Glutamatergic neuron (in vitro differentiated cells): Measurements from ENCODE around the gene PRSS1. TPM values are rescaled to one million over a fixed set of nuclear protein-coding genes. Genes with fewer than 3 reads are reported as not detected.

Experiments used
- DNase-seq: peaks from one replicate; pipeline ENCODE4 v3.0.0; 2022
- H3K27ac Mint-ChIP-seq: one replicate; pipeline ENCODE4 v1.8.0; 2020; ENCODE audit warnings: mild to moderate bottlenecking, mixed read lengths, inconsistent platforms; ENCODE audit not compliant: unreplicated experiment
- H3K27me3 Mint-ChIP-seq: one replicate; pipeline ENCODE4 v1.8.0; 2020; ENCODE audit warnings: mild to moderate bottlenecking, moderate library complexity, mixed read lengths, inconsistent platforms; ENCODE audit not compliant: unreplicated experiment
- H3K36me3 Mint-ChIP-seq: one replicate; pipeline ENCODE4 v1.8.0; 2020; ENCODE audit warnings: mild to moderate bottlenecking, mixed read lengths, inconsistent platforms; ENCODE audit not compliant: unreplicated experiment
- H3K4me1 Mint-ChIP-seq: one replicate; pipeline ENCODE4 v1.8.0; 2020; ENCODE audit warnings: mild to moderate bottlenecking, low read depth, mixed read lengths, inconsistent platforms; ENCODE audit not compliant: unreplicated experiment
- H3K4me3 Mint-ChIP-seq: one replicate; pipeline ENCODE4 v1.8.0; 2020; ENCODE audit warnings: mild to moderate bottlenecking, mixed read lengths, inconsistent platforms; ENCODE audit not compliant: unreplicated experiment
- H3K9me3 Mint-ChIP-seq: one replicate; pipeline ENCODE4 v1.8.0; 2020; ENCODE audit warnings: mild to moderate bottlenecking, moderate library complexity, mixed read lengths, inconsistent platforms; ENCODE audit not compliant: unreplicated experiment
- CTCF ChIP-seq: fragments of 200-600 bp; sonication (generic); IDR thresholded peaks from one replicate; pipeline ENCODE4 v1.5.0; 2021; ENCODE audit not compliant: partially characterized antibody, unreplicated experiment
- total RNA-seq: library from RNA; stranded (reverse); fragmentation: NEBNext Ultra II Directional; extraction: Animal tissue kit (Norgen Biotek cat#: 25700); gene quantifications from one replicate; pipeline ENCODE4 v1.2.1, GENCODE V29; 2021; ENCODE audit not compliant: unreplicated experiment

The PRSS1 gene
- total RNA-seq, 1 donor from 2014 or later: not detected

- Mint-ChIP-seq H3K4me1 (peaks cover 6% of the 10 kb centered on the region), H3K4me3 (no peak overlapping the region), H3K36me3 (no peaks in the 10 kb centered on the region), H3K27me3 (peaks cover 22% of the 10 kb centered on the region), H3K9me3 (peaks cover 9% of the 10 kb centered on the region), H3K27ac (no peak overlapping the region)
- no peak for TF ChIP-seq CTCF
- no peak for DNase-seq
These were observed 50.8 kb downstream of the PRSS1 start for GRCh38 chr7:142800088-142800487.

GRCh38 chr7:142800699-142801260 is 51.5 kb downstream of the PRSS1 start:
- peaks cover 9% of the 10 kb centered on the region for H3K9me3 Mint-ChIP-seq
- no peaks in the 10 kb centered on the region for H3K36me3 Mint-ChIP-seq
- no peak overlapping the region for H3K4me3 Mint-ChIP-seq
- no peak overlapping the region for H3K27ac Mint-ChIP-seq
- peaks cover 6% of the 10 kb centered on the region for H3K4me1 Mint-ChIP-seq
- DNase-seq: no peak
- peaks cover 20% of the 10 kb centered on the region for H3K27me3 Mint-ChIP-seq
- no peak for TF ChIP-seq CTCF

- Mint-ChIP-seq H3K9me3 (peaks cover 7% of the 10 kb centered on the region), H3K4me3 (no peak overlapping the region), H3K27me3 (peaks cover 11% of the 10 kb centered on the region), H3K4me1 (peaks cover 5% of the 10 kb centered on the region), H3K27ac (no peak overlapping the region), H3K36me3 (no peaks in the 10 kb centered on the region)
- no peak for DNase-seq
- TF ChIP-seq CTCF: no peak
These were observed 52.5 kb downstream of the PRSS1 start for GRCh38 chr7:142801601-142802295.

GRCh38 chr7:142802301-142802700 is 53.0 kb downstream of the PRSS1 start:
- Mint-ChIP-seq H3K9me3 (peaks cover 7% of the 10 kb centered on the region), H3K36me3 (no peaks in the 10 kb centered on the region), H3K27me3 (peaks cover 11% of the 10 kb centered on the region), H3K4me3 (no peak overlapping the region), H3K27ac (no peak overlapping the region), H3K4me1 (peaks cover 5% of the 10 kb centered on the region)
- TF ChIP-seq CTCF: no peak
- DNase-seq: no peak

Other genes with a start within 250 kb of the PRSS1 start
- not detected for gene PRSS2, start 21.5 kb downstream of the PRSS1 start, total RNA-seq
- gene EPHB6, start 105.6 kb downstream of the PRSS1 start, total RNA-seq: 21.4 TPM
- 0.27 TPM for gene TRPV6, start 136.3 kb downstream of the PRSS1 start, total RNA-seq
- 0.15 TPM for gene TRPV5, start 184.3 kb downstream of the PRSS1 start, total RNA-seq
- not detected for gene LLCFC1, start 190.0 kb downstream of the PRSS1 start, total RNA-seq
- gene KEL, start 212.9 kb downstream of the PRSS1 start, total RNA-seq: 0.64 TPM